HG02759 (cell line): Measurements from ENCODE around the gene RNASEH1.
A peak's percentile ranks its signal among the peaks of the same experiment; 100 is the strongest.

Source experiments
- ATAC-seq: cut with Tn5 transposase; IDR thresholded peaks from one replicate; pipeline ENCODE4 v1.9.1; 2021; ENCODE audit warnings: mild to moderate bottlenecking, moderate library complexity; ENCODE audit not compliant: unreplicated experiment

The RNASEH1 gene

DNA sequence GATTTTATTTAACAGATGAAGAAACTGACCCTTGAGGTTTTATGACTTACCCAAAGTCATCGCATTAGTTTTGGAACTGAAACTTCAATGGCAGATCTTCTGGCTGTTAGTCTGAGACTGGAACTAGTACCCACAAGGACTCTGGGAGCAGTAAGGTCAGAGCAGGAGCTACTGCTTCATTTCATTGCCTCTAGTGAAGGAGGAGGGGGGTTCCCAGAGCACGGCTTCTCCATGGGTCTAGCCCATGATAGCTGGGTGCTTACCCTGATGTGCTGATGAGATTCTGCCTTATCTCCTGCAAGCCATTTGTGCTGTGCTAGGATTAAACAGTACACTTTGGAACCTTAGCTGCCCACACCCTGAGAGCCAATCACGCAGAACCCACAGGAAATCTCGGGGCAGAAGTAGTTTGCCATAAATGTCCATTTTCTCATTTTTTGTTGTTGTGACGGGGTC is 5.4 kb upstream of the RNASEH1 start:
- peak; percentile 50 for ATAC-seq

GRCh38 chr2:3557639-3558204 is 411 bp downstream of the RNASEH1 start:
- peak; percentile 27 for ATAC-seq

DNA sequence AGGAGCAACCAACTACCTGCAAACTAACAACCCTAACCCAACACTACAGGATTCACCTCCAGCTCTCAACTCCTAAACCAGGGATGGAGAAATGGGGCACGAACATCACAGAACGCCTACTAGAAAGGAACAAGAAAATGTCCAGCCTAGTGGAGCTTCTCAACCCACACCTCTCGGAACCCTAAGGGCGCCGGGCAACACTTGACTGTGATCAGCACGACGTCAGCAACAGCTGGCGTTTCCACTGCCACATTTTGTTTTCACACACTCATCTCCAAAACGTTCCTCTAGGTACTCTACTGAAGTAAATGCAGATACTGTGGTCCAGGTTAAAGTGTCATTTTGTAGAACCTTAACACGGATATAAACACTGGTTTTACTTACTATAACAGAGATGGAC is 4.2 kb downstream of the RNASEH1 start:
- ATAC-seq: no peak

GRCh38 chr2:3547915-3548314 is 10.2 kb downstream of the RNASEH1 start:
- ATAC-seq: no peak

- no peak for ATAC-seq
Observed at GRCh38 chr2:3545788-3546478, 12.2 kb downstream of the RNASEH1 start.

DNA sequence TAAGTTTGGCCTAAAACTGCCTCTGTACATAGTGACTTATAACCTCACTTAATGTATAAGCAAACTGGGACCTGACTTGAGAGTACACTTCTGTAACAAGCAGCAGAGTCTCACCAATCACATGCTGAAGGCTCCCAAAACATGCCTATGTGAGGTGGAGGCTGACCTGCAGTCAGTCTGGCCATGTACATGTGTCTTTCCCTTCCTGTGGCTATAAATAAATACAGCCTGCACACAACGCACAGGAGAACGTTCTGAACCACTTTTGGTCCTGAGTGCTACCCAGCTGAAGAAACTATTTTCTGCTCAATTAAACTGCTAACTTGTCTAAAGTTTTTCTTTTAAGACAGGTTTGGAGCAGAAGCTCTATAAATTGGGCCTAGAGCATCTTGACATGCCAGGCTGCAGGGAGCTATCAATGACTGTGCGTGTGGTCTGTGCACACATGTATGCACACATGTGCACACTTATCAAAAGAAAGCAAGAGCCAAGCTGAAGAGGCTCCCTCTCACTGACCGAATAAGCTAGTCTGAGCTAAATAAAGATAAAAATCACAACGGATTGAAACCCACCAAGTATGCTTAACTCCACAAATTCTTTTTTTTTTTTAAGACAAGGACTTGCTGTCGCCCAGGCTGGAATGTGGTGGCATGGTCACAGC is 15.0 kb downstream of the RNASEH1 start:
- ATAC-seq: no peak

DNA sequence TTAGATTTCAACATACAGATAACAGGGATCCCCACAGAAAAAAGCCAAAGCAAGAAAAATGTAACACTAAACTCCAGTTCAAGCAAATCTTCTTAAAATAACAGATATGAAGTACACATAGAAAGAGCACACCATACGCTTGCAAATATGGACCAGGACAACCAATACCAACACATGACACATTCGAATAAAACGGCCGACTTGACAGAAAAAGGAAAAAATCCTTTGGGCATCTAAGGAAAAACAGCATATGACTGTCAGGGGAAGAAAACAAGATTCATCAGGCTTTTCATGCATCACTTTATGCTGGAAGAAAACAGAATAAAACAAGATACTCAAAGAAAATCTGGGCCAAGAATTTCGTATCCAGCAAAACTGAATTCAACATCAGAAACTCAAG is 16.0 kb downstream of the RNASEH1 start:
- no peak for ATAC-seq

DNA sequence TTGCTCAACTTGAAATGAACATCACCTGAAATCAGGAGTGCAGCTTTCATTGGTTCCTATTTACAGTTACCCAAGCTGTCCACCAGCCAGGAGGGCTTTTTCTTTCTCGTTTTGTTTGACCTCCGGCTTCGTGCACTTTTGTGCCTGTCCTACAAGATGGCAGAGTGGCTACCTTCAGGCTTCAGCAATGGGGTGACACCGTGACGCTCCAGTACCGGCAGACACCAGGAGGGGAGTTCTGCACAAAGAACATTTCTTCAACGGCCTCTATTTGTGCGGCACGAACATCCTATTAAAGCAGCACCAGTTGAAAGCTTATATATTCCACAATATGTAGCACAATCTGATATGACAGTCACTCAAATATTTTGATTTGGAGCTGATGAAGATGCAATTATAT is 18.3 kb downstream of the RNASEH1 start:
- ATAC-seq: no peak

- ATAC-seq: no peak
Observed at GRCh38 chr2:3536682-3537632, 21.2 kb downstream of the RNASEH1 start.

- ATAC-seq: peak; percentile 52
Observed at GRCh38 chr2:3535794-3536681, 22.1 kb downstream of the RNASEH1 start.

GRCh38 chr2:3535467-3535793 is 22.7 kb downstream of the RNASEH1 start:
- no peak for ATAC-seq

GRCh38 chr2:3534251-3534814 is 23.8 kb downstream of the RNASEH1 start:
- ATAC-seq: no peak

GRCh38 chr2:3533836-3534235 is 24.3 kb downstream of the RNASEH1 start:
- no peak for ATAC-seq

DNA sequence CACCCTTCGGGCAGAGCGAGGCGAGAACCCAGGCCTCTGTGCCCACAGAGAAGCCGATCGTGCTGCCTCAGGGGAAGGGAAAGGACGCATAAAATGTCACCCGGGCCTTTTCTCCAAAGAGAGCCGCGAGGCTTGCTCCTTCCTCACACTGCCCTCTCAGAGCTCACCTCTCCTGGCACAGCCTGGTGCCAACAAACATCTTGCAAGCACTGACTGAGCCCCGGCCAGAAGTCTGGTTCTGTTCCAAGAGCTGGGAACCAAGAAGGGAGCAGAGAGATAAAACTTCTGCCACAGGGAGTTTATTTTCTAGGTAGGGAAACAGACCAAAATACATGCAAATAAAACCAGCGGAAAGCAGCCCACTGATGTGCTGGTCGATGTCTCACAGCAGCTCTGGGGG is 25.2 kb downstream of the RNASEH1 start:
- no peak for ATAC-seq

GRCh38 chr2:3529316-3530025 is 28.7 kb downstream of the RNASEH1 start:
- no peak for ATAC-seq

GRCh38 chr2:3527886-3528785 is 30.0 kb downstream of the RNASEH1 start:
- ATAC-seq: no peak

GRCh38 chr2:3526871-3527270 is 31.3 kb downstream of the RNASEH1 start:
- no peak for ATAC-seq

DNA sequence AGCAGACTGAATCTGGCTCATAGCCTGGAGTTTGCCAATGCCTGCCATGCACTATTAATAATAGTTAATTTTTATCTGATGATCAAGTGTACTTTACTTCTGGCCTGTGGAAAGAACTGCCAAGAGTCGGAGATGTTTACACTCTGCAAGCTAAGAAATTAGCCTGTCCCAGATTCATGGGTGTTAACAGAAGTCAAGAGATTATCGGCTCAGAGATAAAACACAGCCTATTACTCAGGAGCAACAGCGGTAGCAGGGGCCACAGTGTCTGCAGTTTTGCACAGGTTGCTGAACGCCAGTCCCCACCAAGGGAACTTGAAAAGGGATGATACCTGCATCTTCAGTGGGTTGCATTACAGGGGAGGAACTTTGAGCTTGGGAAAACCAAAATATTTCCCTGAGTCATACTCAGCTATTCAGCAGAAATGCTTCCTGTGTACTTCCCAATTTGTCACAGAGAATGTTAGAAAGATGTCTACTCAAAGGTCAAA is 34.5 kb downstream of the RNASEH1 start:
- ATAC-seq: no peak
